Vein endothelial cell (primary cell): ENCODE results near the gene OR14J1. TPM values are rescaled to one million over a fixed set of nuclear protein-coding genes. Genes with fewer than 3 reads are reported as not detected.

Source experiments
- total RNA-seq: library from RNA; depleted of rRNA; stranded (reverse); fragments of >200 nt; gene quantifications from 2 replicates; pipeline ENCODE4 v1.2.3, GENCODE V29; 2012

OR14J1 gene
- total RNA-seq = not detected in 2 replicates

GRCh38 chr6:29301316-29301715, at the start of gene OR14J1:
OR14J1 (plus strand) TSS chr6:29301701; CDS start chr6:29306690, 4,989 bp downstream.

Other genes starting within 250 kb of the OR14J1 start
- gene OR2B3, start 214.4 kb upstream of the OR14J1 start, total RNA-seq = not detected in 2 replicates
- not detected in 2 replicates for gene OR2J1, start 202.2 kb upstream of the OR14J1 start, total RNA-seq
- gene OR2J3, start 193.6 kb upstream of the OR14J1 start, total RNA-seq = under 0.01 TPM in 1 of 2 replicates, not detected in the other
- not detected in 2 replicates for gene OR2J2, start 130.8 kb upstream of the OR14J1 start, total RNA-seq
- gene OR5V1, start 67.2 kb downstream of the OR14J1 start, total RNA-seq = not detected in 2 replicates
- gene OR12D3, start 73.6 kb downstream of the OR14J1 start, total RNA-seq = not detected in 2 replicates
- not detected in 2 replicates for gene OR12D2, start 93.9 kb downstream of the OR14J1 start, total RNA-seq
- not detected in 2 replicates for gene OR12D1, start 113.2 kb downstream of the OR14J1 start, total RNA-seq
- gene OR10C1, start 137.6 kb downstream of the OR14J1 start, total RNA-seq = not detected in 2 replicates
- not detected in 2 replicates for gene OR11A1, start 155.4 kb downstream of the OR14J1 start, total RNA-seq
- gene OR2H1, start 155.5 kb downstream of the OR14J1 start, total RNA-seq = not detected in 2 replicates
- not detected in 2 replicates for gene MAS1L, start 186.3 kb downstream of the OR14J1 start, total RNA-seq